BJ (cell line): ENCODE data around the gene RGS19. TPM values are rescaled to one million over a fixed set of nuclear protein-coding genes. Genes with fewer than 3 reads are reported as not detected.

Experiments
- CTCF ChIA-PET: fragments of 350-600 bp; formaldehyde crosslinking; extraction: SDS; loops from one replicate; lab custom pipeline; 2021; ENCODE audit warnings: antibody characterized with exemption, inconsistent platforms; lab: Yijun Ruan, JAX
- POLR2A ChIA-PET: fragments of 300-600 bp; sonication (Branson Sonifier 250); formaldehyde crosslinking; extraction: SDS; loops from one replicate; lab custom pipeline; 2021; ENCODE audit warnings: antibody characterized with exemption; lab: Charles Lee
- DNase-seq: peaks from one replicate; pipeline ENCODE4 v3.0.0-alpha.2; 2011; ENCODE audit warnings: low read depth
- H3K27me3 ChIP-seq: 2 replicates; pipeline ENCODE4 v1.6.0; 2011; ENCODE audit warnings: low read length; ENCODE audit not compliant: control insufficient read depth, insufficient read depth
- H3K36me3 ChIP-seq: 2 replicates; pipeline ENCODE4 v1.5.1; 2011; ENCODE audit warnings: low read length; ENCODE audit not compliant: control insufficient read depth, insufficient read depth
- H3K4me3 ChIP-seq: 2 replicates; pipeline ENCODE4 v1.5.1; 2011; ENCODE audit warnings: low read depth, mild to moderate bottlenecking, control low read depth, low read length
- polyA plus RNA-seq: library from polyadenylated mRNA; depleted of rRNA; stranded (reverse); fragments of >200 nt; gene quantifications from 2 replicates; pipeline ENCODE4 v1.2.3, GENCODE V29; 2011
- TF ChIP-seq, protein P1 (sequence below): IDR thresholded peaks from 2 replicates; pipeline ENCODE4 v1.5.1; 2011; ENCODE audit warnings: low read depth, mild to moderate bottlenecking, control low read depth, inconsistent platforms, low read length, moderate library complexity; ENCODE audit not compliant: insufficient read depth

Gene RGS19
- polyA plus RNA-seq, 1 experiment: 14.5 TPM

DNA sequence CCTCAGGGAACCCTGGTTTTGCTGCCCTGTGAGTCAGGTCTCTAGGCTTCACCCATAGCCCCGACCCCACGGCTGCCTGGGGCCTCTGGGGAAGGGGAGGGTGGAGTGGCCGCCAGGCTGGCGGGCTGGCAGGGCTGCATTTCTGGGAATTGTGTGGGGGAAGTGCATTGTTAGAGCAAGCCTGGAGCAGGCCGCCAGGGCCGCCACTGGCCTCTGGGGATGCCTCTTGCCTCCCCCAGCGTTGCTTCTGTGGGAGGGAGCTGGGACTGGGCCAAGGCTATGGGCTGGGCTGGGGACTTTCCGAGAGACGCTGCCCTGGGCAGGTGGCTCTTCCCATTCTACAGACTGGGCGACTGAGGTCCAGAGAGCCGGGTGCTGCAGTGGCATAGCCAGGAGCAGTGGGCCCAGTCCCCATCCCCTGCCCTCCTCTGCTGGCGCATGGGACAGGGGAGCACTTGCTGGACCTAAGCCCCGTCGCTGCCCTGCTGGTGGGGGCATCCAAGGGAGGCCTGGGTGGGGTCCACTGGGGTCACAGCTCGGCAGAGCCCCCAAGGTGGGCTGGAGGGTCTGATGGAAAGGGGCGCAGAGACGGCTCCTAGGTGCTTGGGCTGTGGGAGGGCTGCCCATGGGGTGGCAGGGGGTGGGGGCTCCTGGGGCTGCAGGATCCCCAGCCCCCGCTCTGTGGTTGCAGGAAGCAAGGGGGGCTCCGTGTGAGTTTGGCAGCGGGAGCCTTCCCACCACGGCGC is 23.3 kb downstream of the RGS19 start:
- ChIA-PET POLR2A (no interaction called here), CTCF (interaction anchor here (1.4 to 8.0 kb wide), 2 partner anchors 16 to 76 kb away, joined by 20 to 76 read pairs; partner anchors contain the start of genes PRPF6 and SAMD10)
- peaks cover 7% of the 10 kb centered on the region; the same call in 1 of the 2 replicates for H3K27me3 ChIP-seq
- no peaks in the 10 kb centered on the region for H3K36me3 ChIP-seq
- TF ChIP-seq, protein P1, sequence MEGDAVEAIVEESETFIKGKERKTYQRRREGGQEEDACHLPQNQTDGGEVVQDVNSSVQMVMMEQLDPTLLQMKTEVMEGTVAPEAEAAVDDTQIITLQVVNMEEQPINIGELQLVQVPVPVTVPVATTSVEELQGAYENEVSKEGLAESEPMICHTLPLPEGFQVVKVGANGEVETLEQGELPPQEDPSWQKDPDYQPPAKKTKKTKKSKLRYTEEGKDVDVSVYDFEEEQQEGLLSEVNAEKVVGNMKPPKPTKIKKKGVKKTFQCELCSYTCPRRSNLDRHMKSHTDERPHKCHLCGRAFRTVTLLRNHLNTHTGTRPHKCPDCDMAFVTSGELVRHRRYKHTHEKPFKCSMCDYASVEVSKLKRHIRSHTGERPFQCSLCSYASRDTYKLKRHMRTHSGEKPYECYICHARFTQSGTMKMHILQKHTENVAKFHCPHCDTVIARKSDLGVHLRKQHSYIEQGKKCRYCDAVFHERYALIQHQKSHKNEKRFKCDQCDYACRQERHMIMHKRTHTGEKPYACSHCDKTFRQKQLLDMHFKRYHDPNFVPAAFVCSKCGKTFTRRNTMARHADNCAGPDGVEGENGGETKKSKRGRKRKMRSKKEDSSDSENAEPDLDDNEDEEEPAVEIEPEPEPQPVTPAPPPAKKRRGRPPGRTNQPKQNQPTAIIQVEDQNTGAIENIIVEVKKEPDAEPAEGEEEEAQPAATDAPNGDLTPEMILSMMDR: no peak
- DNase-seq: no peak
- H3K4me3 ChIP-seq: no peak overlapping the region

DNA sequence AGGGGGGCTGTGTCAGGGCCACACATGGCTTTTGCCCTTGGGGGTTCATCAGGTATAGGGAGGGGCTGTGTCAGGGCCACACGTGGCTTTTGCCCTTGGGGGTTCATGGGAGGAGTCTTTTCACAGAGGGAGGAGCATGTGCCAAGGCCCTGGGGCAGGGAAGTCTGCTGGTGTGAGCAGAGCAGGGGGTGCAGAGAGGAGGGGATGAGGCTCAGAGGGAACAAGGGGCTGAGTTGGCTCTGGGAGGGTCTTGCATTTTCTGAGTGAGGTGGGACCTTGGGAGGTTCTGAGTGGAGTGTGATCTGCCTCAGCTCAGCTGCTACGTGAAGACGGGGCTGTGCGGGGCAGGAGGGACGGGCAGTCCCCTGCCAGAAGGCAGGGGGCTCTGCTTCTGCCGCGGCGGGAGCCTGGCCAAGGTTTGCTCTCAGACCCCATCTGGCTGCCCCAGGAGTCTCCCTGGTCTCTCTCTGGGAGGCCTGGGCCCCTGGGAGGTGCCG is 23.9 kb downstream of the RGS19 start:
- POLR2A ChIA-PET: no interaction called here
- CTCF ChIA-PET: interaction anchor here (8.0 kb wide), 1 partner anchor 15 kb away, joined by 76 read pairs; no protein-coding TSS in a partner anchor

DNA sequence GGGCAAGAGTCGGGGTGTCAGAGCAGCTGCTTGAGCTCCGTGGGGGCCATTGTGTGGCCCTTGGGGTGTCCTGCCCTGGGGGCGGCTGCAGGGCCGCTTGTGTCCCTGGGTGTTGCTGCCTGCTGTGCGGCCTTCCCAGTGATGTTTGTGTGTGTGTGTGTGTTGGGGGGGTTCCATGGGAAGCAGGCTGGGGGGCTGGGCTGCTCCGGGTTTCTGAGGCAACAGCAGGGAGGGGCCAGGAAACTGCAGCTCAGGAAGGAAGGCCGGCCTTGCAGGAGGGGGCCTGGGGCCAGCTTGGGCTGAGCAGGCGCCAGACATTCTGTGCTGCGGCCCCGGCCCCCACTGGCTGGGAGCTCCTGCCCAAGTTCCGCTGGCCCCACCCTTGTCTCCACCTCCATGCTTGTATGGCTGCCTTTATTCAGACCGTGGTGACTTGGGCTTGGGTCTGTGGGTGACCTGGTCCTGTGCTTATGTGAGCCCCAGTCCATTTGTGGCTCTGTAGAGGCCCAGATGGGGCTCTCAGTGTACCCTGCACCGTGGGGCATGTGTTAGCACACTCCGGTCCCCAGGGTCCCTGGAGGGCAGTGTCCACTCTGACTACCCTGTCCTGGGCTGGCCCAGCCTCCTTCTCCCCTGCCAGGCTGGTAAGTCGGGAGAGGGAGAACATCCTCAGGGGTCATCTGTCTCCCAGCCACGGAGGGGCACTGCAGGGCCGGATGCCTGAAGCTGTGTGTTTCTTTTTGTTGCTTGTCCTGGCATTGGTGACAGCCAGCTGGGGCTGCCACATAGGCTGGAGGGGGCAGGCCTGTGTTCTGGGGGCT is 25.3 kb downstream of the RGS19 start:
- TF ChIP-seq, protein P1: 0 out of 2 replicates have a peak, but pooled peaks have one; percentile 15
- no peak overlapping the region for H3K4me3 ChIP-seq
- H3K27me3 ChIP-seq: peaks cover 10% of the 10 kb centered on the region; the same call in 1 of the 2 replicates
- ChIA-PET POLR2A (no interaction called here), CTCF (interaction anchor here (1.0 to 8.0 kb wide), 4 partner anchors 8 to 30 kb away, joined by 3 to 76 read pairs (median 6); partner anchors contain the start of genes LKAAEAR1 and TCEA2)
- DNase-seq: no peak
- no peaks in the 10 kb centered on the region for H3K36me3 ChIP-seq

More for the DNA sequence above, 23.9 kb downstream of the RGS19 start:
- no peak for DNase-seq
- TF ChIP-seq, protein P1: no peak
- no peak overlapping the region for H3K4me3 ChIP-seq
- H3K27me3 ChIP-seq: peaks cover 9% of the 10 kb centered on the region; the same call in 1 of the 2 replicates
- H3K36me3 ChIP-seq: no peaks in the 10 kb centered on the region

DNA sequence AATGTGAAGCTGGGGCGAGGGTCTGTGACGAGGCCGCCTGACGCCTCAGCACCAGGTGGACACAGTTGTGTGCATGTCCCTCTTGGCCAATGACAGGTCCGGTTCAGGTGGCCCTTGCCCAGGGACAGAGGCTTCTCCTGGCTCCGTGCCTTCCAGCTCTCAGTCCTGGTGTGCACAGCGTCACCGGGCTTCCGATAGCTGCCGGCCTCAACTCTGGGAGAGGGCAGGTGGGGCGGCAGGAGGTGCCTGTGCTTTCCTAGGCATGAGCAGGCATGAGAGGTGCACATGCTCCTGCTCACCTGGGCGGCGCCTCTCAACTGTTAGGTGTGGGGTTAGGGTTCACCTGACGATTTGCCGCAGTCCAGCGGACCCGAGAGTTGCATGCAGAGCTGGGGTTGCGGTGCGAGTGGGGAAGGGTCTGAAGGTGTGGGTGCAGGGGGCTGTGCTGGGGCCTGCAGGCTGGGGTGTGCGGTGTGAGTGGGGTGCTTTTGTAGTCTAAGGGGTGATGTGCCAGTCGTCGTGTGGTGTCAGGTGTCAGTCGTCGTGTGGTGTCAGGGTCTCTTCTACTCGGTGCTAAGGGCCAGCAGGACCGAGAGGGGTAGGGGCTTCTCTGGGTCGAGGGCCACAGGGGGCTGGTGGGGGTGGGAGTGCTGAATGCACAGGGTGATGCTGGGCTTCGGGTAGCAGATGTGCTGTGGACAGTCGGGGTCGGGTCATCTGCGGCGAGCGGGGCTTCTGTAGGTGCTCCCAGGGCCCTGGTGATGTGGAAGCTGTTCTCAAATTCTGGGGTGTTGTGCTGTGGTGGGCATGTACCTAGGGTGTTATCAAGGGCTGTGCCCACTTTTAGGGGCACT is 26.1 kb downstream of the RGS19 start:
- no peak overlapping the region for H3K4me3 ChIP-seq
- TF ChIP-seq, protein P1: no peak
- H3K36me3 ChIP-seq: no peaks in the 10 kb centered on the region
- H3K27me3 ChIP-seq: peaks cover 12% of the 10 kb centered on the region; the same call in 1 of the 2 replicates
- DNase-seq: no peak
- ChIA-PET POLR2A (no interaction called here), CTCF (interaction anchor here (2.0 to 8.0 kb wide), 3 partner anchors 9 to 13 kb away, joined by 5 to 76 read pairs (median 7); partner anchors contain the start of gene TCEA2)
